OCI-LY3 (cell line): Measurements from ENCODE around the gene LINC01488.

Experiments
- CTCF ChIP-seq: fragments of 200-600, 300-600 bp; sonication (generic); IDR thresholded peaks from 2 replicates; pipeline ENCODE4 v1.5.1; 2014; ENCODE audit warnings: antibody characterized with exemption, low read length, low read depth
- EZH2phosphoT487 ChIP-seq: fragments of 200-600 bp; shearing (Covaris generic); IDR thresholded peaks from 2 replicates; pipeline ENCODE4 v1.6.1; 2018; ENCODE audit warnings: antibody characterized with exemption, mixed run types, low read depth

DNA sequence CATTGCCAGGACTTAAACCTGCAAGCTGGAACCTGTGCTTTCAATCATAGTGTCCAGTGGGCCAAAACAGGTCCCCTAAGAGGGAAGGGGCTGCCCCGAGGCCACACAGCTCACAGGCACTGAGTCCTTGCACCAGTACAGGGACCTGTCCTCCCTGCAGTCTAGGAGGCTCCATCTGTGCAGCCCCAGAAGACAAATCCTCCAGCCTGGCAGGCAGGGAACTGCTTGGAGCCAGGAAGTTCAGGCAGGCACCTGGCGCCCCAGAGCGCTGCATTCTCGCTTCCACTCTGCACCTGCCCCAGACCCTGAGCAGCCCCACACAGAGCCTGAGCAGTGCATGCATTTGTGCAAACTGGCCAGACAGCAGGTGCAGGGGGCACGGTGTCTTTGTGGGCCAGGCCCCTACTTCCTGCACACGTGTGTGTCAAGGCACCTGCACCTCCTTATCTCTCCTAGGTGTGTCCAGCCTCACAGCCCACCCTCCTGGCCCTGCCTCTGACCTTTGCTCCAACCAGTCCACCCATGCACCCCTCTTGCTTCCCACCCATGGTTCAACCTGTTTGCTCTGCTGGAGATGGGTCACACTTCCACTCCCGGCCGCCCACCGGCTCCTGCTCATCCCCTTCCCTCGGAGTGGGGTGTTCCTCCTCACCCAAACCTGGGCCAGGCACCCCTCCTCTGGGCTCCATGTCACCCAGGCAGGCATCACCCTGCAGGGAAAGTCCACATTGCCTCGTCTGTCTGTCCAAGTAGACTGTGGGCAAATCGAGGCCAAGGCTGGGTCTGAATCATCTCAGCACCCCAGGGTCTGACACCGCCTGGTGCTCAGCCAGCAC lies 19.0 kb downstream of the LINC01488 start:
- TF ChIP-seq CTCF = no peak
- no peak for TF ChIP-seq EZH2phosphoT487
